HG03103 (cell line): ENCODE measurements around the gene CDH18.

Experiments
- ATAC-seq: cut with Tn5 transposase; IDR thresholded peaks from one replicate; pipeline ENCODE4 v1.9.1; 2021; ENCODE audit warnings: low read depth; ENCODE audit not compliant: unreplicated experiment

Gene CDH18

GRCh38 chr5:19751326-19751725, 236.7 kb downstream of the CDH18 start:
- ATAC-seq = no peak

- no peak for ATAC-seq
Observed at GRCh38 chr5:19745247-19745646, 242.8 kb downstream of the CDH18 start.

- no peak for ATAC-seq
Observed at GRCh38 chr5:19739671-19740070, 248.3 kb downstream of the CDH18 start.

- no peak for ATAC-seq
Observed at GRCh38 chr5:19734776-19735175, 253.2 kb downstream of the CDH18 start.

- no peak for ATAC-seq
Observed at GRCh38 chr5:19733612-19734495, 254.1 kb downstream of the CDH18 start.

- ATAC-seq = no peak
Observed at GRCh38 chr5:19728571-19728970, 259.4 kb downstream of the CDH18 start.

GRCh38 chr5:19719109-19719508, 268.9 kb downstream of the CDH18 start:
- ATAC-seq = no peak

- ATAC-seq = no peak
Observed at GRCh38 chr5:19713740-19714139, 274.3 kb downstream of the CDH18 start.

- no peak for ATAC-seq
Observed at GRCh38 chr5:19709403-19709802, 278.6 kb downstream of the CDH18 start.

- ATAC-seq = no peak
Observed at GRCh38 chr5:19706776-19707175, 281.2 kb downstream of the CDH18 start.

- ATAC-seq = no peak
Observed at GRCh38 chr5:19701731-19702130, 286.3 kb downstream of the CDH18 start.

- no peak for ATAC-seq
Observed at GRCh38 chr5:19694949-19695611, 292.9 kb downstream of the CDH18 start.

- ATAC-seq = no peak
Observed at GRCh38 chr5:19690978-19691377, 297.0 kb downstream of the CDH18 start.

- no peak for ATAC-seq
Observed at GRCh38 chr5:19685473-19685872, 302.5 kb downstream of the CDH18 start.

- ATAC-seq = no peak
Observed at GRCh38 chr5:19676895-19677294, 311.1 kb downstream of the CDH18 start.

GRCh38 chr5:19660679-19661078, 327.3 kb downstream of the CDH18 start:
- ATAC-seq = no peak

GRCh38 chr5:19655627-19656026, 332.4 kb downstream of the CDH18 start:
- ATAC-seq = no peak

- no peak for ATAC-seq
Observed at GRCh38 chr5:19638461-19638860, 349.5 kb downstream of the CDH18 start.

- no peak for ATAC-seq
Observed at GRCh38 chr5:19630876-19631275, 357.1 kb downstream of the CDH18 start.

- ATAC-seq = no peak
Observed at GRCh38 chr5:19626211-19626610, 361.8 kb downstream of the CDH18 start.

- ATAC-seq = no peak
Observed at GRCh38 chr5:19625562-19625961, 362.4 kb downstream of the CDH18 start.

- ATAC-seq = no peak
Observed at GRCh38 chr5:19619571-19619970, 368.4 kb downstream of the CDH18 start.
